Stimulated activated CD8-positive, alpha-beta memory T cell treated with anti-CD3 and anti-CD28 coated beads, Interleukin-12 subunit alpha, Interleukin-12 subunit beta, amount 100 ng/mL, for 24 hours (primary cell): ENCODE results near the gene GLRX.

Experiments used
- DNase-seq: peaks from one replicate; pipeline ENCODE4 v3.0.0-alpha.2; 2020; ENCODE audit errors: extremely low read depth

The GLRX gene

GRCh38 chr5:95780597-95780996 is 41.9 kb downstream of the GLRX start:
- DNase-seq: no peak

GRCh38 chr5:95779611-95780010 is 42.9 kb downstream of the GLRX start:
- no peak for DNase-seq

DNA sequence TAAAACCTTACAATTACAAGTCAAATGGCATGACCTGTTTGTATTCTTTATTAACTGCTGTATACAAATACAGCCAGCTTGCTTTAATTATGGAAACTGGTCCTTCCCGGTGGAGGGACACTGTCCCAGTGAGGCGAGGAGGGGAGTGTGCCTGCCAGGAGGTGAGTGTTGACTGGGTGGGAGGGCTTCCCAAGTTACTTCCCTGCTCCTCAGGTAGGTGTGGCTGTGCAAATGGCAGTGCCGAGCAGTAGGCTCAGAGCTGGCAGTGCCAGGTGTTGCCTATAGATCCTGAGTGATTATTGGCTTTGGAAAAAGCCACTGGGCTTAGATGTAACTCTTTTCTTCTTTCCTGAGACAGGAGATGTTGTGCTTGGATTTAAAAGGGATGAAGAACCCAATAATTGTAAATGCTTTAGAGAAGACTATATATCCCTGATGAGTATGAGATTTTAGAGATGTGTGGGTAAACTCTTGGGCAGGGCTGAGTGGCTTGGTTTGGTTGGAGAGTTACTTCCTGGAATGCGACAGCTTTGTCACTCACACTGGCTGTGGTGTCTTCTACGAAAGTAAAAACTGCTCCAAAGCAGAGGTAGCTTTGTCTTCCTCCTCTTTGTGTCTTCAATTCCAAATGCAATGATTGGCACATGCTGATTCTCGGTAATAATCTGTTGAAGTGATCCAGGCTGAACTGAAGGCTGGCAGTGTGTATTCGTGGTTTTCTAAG is 43.7 kb downstream of the GLRX start:
- DNase-seq: no peak

GRCh38 chr5:95777441-95777840 is 45.1 kb downstream of the GLRX start:
- no peak for DNase-seq

GRCh38 chr5:95773335-95774059 is 49.0 kb downstream of the GLRX start:
- DNase-seq: no peak

DNA sequence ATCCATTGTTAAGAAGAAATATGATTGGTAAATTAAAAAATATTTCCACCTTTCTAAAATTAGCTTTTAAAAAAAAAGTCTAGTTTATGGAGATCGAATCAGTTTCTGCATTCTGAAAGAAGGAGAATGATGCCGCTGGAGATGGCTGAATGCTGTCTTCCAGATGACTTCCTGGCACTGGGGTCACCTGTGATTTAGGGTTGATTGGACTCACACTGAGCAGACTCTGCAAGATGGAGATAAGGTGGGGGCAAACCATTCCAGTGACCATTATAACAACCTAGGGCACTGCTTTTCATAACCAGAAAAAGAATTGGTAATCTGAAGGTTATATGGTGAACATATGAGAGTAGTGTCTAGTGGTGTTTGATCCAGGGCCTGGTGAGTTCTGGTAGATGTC is 50.6 kb downstream of the GLRX start:
- no peak for DNase-seq

GRCh38 chr5:95770830-95771708 is 51.5 kb downstream of the GLRX start:
- no peak for DNase-seq

DNA sequence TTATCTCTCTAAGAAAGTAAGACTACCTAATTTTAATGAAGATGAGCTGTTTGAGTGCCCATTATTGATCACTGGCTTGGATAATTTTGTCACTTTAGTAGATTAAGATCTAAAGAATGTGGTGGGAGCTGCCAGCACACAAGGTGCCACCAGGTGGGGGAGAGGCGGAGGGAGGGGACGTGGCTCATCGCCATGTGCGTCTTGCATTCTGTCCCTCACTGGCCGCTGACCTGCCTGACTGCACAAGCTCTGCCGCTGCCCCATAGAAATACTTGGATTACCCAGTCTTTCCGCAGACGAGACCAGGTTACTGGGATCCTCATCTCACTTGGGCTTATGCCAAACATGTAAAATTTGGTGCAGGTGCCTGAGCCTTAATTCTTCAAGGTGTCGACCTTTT is 53.8 kb downstream of the GLRX start:
- DNase-seq: no peak

- no peak for DNase-seq
Measured at GRCh38 chr5:95763941-95764340, 58.6 kb downstream of the GLRX start.
